ENCODE results near the gene PSMA6.
A peak's percentile ranks its signal among the peaks of the same experiment; 100 is the strongest.
"Not testable (repeated sequence)": the region's sequence is repeated elsewhere in the genome, so short reads cannot be mapped to it uniquely, and the experiment has no call there.

The PSMA6 gene

DNA sequence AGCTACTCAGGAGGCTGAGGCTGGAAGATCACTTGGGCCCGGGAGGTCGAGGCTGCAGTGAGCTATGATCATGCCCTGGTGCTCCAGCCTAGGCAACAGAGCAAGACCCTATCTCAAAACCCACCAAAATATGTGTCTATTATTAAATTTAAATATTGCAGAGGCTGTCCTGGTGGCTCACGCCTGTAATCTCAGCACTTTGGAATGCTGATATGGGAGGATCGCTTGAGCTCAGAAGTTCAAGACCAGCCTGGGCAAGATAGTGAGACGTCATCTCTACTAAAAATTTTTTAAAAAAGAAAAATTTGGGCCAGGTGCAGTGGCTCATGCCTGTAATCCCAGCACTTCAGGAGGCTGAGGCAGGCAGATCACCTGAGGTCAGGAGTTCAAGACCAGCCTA lies 13.9 kb downstream of the PSMA6 start:
- no peaks in the 10 kb centered on the region; the same call in 1 of the 2 replicates for H3K4me1 ChIP-seq
- in situ Hi-C loops (cut with MboI; ENCODE audit: low sequenced_read_pairs): no loop called here
- no peaks in the 10 kb centered on the region for H3K27me3 ChIP-seq (ENCODE audit: low read depth)
- no peaks in the 10 kb centered on the region for H3K9me3 ChIP-seq
- no peak overlapping the region for H3K4me3 ChIP-seq
- DNase-seq (ENCODE audit: low spot score in 2 of 2): no peak
- H3K36me3 ChIP-seq (replicated peaks): peaks cover 37% of the 10 kb centered on the region

DNA sequence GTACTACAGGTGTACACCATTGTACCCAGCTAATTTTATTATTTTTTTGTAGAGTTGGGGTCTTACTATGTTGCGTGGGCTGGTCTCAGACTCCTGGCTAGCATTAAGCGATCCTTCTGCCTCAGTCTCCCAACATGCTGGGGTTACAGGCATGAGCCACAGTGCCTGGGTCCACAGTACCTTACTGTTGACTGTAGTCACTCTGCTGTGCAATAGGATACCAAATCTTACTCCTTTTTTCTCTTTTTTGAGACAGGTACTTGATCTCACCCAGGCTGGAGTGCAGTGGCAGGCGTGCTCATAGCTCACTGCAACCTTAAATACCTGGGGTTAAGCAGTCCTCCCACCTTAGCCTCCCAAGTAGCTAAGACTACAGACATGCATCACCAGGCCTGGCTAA lies 25.6 kb downstream of the PSMA6 start:
- no peaks in the 10 kb centered on the region for H3K27me3 ChIP-seq (ENCODE audit: low read depth)
- in situ Hi-C loops (cut with MboI; ENCODE audit: low sequenced_read_pairs): no loop called here
- H3K4me3 ChIP-seq: no peak overlapping the region
- no peak for DNase-seq (ENCODE audit: low spot score in 2 of 2)
- H3K9me3 ChIP-seq: no peaks in the 10 kb centered on the region
- H3K36me3 ChIP-seq (replicated peaks): peaks cover 52% of the 10 kb centered on the region
- H3K4me1 ChIP-seq: no peaks in the 10 kb centered on the region

DNA sequence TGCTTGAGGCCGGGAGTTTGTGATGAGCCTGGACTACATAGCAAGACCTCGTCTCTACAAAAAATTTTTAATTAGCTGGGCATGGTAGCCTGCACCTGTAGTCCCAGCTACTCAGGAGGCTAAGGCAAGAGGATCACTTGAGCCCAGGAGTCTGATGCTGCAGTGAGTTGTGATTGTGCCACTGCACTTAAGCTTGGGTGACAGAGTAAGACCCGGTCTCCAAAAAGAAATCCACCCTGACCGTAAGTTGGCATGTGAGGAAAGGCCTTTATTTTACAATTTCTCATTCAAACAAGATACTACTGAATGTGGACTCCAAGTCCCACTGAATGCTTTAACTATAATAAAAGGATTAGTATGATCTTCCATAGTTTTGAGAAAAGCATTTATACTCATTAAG lies 27.3 kb downstream of the PSMA6 start:
- DNase-seq (ENCODE audit: low spot score in 2 of 2): no peak
- Histone ChIP-seq H3K36me3 (replicated peaks) (peaks cover 35% of the 10 kb centered on the region), H3K27me3 (ENCODE audit: low read depth) (no peaks in the 10 kb centered on the region), H3K4me3 (no peak overlapping the region), H3K4me1 (no peaks in the 10 kb centered on the region), H3K9me3 (no peaks in the 10 kb centered on the region)
- in situ Hi-C loops (cut with MboI; ENCODE audit: low sequenced_read_pairs): no loop called here

DNA sequence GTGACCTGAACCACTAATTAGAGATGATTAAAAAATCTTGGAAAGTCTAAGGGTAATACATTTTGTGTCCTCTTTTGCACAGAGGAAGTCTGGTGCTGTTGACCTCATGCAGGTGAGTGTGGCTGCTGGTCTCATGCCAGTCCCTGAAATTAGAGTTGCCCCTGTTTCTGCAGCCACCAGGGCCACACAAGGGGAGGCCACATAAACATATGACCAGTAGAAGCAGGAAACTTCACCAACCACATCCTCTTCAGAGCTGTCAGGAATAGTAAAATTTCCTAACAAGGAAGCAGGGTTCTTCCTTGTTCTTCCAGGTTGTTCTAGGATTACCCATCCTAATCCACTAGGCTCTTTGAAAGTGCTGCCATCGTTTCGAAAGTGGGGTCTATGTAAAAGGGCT lies 28.3 kb downstream of the PSMA6 start:
- no peak for DNase-seq (ENCODE audit: low spot score in 2 of 2)
- no peaks in the 10 kb centered on the region for H3K4me1 ChIP-seq
- H3K36me3 ChIP-seq (replicated peaks): peaks cover 26% of the 10 kb centered on the region
- H3K4me3 ChIP-seq: no peak overlapping the region
- no peaks in the 10 kb centered on the region for H3K9me3 ChIP-seq
- in situ Hi-C loops (cut with MboI; ENCODE audit: low sequenced_read_pairs): no loop called here
- H3K27me3 ChIP-seq (ENCODE audit: low read depth): no peaks in the 10 kb centered on the region

DNA sequence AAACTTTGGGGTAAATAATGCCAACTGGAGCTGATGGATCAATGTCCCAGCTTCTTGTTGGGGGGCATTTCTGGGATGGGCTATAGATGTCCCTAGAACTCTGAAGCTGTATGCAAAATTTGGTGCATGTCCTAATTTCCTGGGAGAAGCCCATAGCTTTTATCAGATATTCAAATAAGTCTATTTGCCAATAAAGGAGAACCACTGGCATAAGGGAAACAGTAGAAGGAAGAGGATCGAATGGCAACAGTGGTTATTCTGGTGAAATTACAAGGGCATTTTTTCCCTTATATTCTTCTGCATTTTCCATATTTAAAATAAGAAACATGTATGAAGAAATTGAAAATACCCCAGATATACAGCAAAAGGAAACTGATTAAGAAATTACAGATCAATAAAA lies 34.2 kb downstream of the PSMA6 start:
- H3K27me3 ChIP-seq (ENCODE audit: low read depth): no peaks in the 10 kb centered on the region
- no peak for DNase-seq (ENCODE audit: low spot score in 2 of 2)
- H3K36me3 ChIP-seq (replicated peaks): no peaks in the 10 kb centered on the region
- H3K4me3 ChIP-seq: no peak overlapping the region
- H3K4me1 ChIP-seq: no peaks in the 10 kb centered on the region
- H3K9me3 ChIP-seq: no peaks in the 10 kb centered on the region
- in situ Hi-C loops (cut with MboI; ENCODE audit: low sequenced_read_pairs): no loop called here

DNA sequence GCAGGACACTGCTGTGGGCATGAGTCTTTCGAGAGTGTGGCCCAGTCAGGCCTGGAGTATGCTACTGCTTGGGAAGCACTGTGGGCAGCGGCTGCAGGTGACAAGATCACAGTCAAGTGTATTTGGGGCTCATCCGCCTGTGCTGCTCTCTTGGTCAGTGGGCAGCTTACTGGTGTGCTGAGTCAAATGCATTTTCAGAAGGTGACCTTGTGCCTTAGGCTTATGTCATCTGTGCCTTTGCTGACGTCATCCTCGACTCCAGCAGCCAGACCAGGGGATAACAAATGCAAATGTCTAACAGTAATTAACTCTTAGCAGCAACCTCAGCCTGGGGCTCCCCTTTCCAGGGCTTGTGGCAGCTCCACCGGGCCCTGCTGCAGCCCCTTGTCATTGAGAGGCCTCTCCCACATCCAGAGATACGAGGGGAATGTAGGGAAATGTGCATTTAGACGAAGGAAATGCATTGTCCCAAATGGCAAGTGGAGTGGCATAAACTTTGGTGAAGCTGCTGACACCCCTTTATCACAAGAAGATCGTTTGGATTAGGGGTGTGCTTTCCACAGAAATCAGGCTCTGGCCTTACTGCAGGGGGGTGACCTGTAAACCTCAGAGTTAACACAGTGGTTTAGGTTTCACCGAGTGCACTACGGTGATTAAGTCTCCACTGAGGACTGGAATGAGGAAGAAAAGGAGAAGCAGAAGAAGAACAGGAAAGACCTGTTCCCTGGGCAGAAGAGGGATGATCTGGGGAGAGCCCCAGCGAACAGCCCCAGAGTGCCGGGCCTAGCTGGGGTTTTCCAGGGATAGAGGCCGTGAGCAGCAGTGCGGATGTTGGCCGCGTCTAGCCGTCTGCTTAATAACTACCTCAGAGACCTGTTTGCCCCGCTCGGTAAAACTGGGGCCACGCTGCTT lies 39.7 kb downstream of the PSMA6 start:
- H3K9me3 ChIP-seq: no peaks in the 10 kb centered on the region
- DNase-seq (ENCODE audit: low spot score in 2 of 2): no peak
- H3K4me3 ChIP-seq: no peak overlapping the region
- no peaks in the 10 kb centered on the region for H3K27me3 ChIP-seq (ENCODE audit: low read depth)
- in situ Hi-C loops (cut with MboI; ENCODE audit: low sequenced_read_pairs): no loop called here
- H3K4me1 ChIP-seq: peaks cover 15% of the 10 kb centered on the region
- no peaks in the 10 kb centered on the region for H3K36me3 ChIP-seq (replicated peaks)

DNA sequence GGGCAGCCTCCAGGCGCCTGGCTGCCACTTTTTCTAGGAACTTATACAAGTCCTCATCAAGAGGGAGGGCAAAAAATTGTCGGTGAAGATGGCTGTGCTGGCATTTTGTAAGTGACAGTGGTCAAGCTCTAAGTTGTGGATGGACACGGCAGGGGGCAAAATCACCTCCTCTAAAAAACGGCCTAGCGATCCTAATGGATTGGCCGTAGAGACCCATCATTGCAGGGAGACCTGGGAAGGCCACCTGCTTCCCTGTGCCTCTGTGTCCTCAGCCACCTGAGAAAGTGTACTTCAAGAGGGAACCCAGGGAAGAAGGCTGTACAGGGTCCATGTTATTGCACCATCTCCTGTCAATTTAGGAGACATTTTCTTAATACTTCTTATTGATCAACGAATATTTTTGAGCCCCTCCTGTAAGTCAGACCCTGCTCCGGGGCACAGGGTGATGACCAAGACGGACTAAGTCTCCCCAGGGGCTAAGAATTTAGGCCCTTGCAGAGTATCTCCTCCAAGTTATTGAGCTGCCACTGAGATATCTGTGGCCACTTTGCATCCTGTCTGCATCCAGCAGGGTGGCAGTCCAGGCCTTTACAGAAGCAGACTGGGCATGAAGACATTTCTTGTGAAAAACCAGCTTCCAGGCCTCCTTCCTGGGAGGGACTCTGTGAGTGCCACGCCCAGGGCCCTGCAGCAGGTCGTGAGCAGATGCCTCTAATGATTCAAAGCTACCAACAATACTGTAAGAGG lies 40.5 kb downstream of the PSMA6 start:
- Histone ChIP-seq H3K4me3 (no peak overlapping the region), H3K4me1 (peaks cover 15% of the 10 kb centered on the region), H3K9me3 (no peaks in the 10 kb centered on the region), H3K27me3 (ENCODE audit: low read depth) (no peaks in the 10 kb centered on the region), H3K36me3 (replicated peaks) (no peaks in the 10 kb centered on the region)
- in situ Hi-C loops (cut with MboI; ENCODE audit: low sequenced_read_pairs): no loop called here
- DNase-seq (ENCODE audit: low spot score in 2 of 2): peak in 1 of 2 experiments; percentile 71

DNA sequence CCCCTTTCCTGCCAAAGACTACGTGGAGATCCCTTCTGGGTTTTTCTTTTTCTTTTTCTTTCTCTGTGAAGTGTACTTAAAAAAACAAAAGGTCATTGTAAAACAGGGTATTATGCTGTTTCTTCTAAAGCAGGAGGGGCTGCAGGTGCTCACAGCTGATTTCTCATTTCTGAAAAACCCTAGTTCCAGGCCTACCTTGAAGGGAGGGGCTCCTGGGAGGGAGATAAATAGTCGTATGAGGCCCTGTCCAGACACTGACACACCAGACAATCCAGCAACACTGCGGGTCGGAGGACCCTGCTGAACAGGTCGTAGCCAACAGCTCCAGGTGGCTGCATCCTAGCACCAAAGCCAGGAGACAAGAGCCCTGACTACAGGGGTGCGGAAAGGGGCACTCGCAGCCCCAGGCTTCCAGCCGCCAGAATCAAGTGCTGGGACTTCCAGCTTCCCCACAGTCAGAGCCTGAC lies 41.1 kb downstream of the PSMA6 start:
- Histone ChIP-seq H3K27me3 (ENCODE audit: low read depth) (no peaks in the 10 kb centered on the region), H3K4me3 (no peak overlapping the region), H3K4me1 (peaks cover 15% of the 10 kb centered on the region), H3K36me3 (replicated peaks) (no peaks in the 10 kb centered on the region), H3K9me3 (no peaks in the 10 kb centered on the region)
- in situ Hi-C loops (cut with MboI; ENCODE audit: low sequenced_read_pairs): no loop called here
- DNase-seq (ENCODE audit: low spot score in 2 of 2): peak; percentile 28 to 59

DNA sequence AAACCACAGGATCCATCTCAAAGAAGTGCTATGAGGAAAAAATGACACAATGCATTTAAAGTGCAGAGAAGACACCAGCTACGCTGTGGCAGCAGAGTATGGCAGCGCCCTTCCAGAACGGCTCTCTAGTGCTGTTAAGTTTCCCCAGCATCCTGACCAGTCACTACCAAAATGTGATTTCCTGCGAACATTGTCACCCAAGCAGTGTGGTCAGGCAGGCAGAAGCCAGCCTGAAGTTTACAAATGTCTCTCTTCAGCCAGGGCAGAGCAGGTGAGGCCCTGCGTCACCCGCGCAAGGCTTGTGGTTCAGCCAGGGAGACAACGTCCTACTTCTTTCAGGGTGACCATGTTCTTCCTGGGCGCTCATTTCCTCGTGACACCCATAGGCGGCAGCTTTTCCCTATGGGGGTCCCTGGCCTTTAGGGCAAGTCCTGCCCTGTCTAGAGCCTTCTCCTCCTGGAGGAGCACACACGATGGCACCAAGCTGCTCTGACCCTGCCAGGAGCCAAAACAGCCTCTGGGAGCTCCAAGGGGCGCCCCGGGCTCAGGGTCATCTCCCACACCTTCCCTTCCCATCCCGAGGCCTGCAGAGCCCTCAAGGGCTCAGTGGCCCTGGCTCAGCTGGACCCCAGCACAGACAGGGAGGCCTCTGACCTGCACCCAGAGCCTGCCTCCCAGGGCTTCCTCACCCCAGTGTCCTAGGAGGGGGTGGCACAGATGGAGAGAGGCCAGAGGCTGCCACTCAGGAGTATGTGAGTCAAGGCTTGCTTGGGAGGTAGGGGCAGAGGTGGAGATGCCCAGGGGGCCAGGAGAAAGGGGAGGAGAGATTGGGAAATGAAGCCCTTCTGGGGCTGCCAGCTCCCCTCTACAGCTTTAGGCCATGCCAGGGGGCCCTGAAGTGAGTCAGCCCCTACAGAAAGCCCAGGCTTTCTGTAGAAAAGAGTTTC lies 41.9 kb downstream of the PSMA6 start:
- DNase-seq (ENCODE audit: low spot score in 2 of 2): no peak
- H3K4me3 ChIP-seq: no peak overlapping the region
- no peaks in the 10 kb centered on the region for H3K9me3 ChIP-seq
- no peaks in the 10 kb centered on the region for H3K27me3 ChIP-seq (ENCODE audit: low read depth)
- H3K4me1 ChIP-seq: peaks cover 15% of the 10 kb centered on the region
- H3K36me3 ChIP-seq (replicated peaks): no peaks in the 10 kb centered on the region
- in situ Hi-C loops (cut with MboI; ENCODE audit: low sequenced_read_pairs): no loop called here

DNA sequence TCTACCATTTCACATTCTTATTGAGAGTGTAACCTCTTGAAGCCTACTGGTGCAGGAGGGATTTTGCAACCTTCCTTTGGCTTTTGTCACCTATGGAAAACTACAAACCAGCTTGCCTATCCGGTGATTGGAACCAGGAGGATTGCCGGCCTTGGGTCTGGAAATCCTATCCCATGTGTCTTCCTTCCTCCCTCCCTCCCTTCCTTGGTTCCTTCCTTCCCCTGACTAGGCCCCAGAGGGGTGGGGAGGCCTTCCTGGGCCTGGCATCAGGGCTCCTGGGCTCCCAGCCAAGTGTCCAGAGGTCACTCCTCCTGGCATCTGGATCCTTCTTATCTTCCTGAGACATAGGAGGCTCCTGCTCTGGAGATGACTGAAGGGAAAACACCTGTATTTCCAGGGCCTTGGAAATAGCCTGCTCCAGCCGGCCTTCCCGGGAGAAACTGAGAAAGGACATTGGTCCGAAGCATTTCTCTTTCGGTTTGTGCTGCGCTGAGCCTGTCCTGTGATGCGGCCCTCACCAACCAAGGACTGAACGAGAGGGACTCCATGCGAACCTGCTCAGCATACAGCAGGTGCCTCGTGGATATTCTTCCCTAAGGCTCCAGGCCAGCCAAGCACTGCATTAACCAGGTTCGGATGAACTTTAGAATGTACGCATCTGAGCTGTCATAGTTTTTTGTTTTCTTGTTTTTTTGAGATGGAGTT lies 43.4 kb downstream of the PSMA6 start:
- Histone ChIP-seq H3K36me3 (replicated peaks) (no peaks in the 10 kb centered on the region), H3K4me3 (no peak overlapping the region), H3K9me3 (no peaks in the 10 kb centered on the region), H3K27me3 (ENCODE audit: low read depth) (no peaks in the 10 kb centered on the region), H3K4me1 (peaks cover 15% of the 10 kb centered on the region)
- no peak for DNase-seq (ENCODE audit: low spot score in 2 of 2)
- in situ Hi-C loops (cut with MboI; ENCODE audit: low sequenced_read_pairs): no loop called here

DNA sequence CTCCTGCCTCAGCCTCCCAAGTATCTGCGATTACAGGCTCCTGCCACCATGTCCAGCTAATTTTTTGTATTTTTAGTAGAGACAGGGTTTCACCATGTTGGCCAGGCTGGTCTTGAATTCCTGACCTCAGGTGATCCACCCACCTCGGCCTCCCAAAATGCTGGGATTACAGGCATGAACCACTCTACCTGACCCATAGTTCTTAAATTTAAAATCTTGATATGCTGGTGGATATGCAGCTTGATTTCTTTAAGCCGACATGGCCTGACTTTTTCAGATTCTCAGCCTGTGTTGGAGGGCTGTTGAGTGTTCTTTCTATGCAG lies 44.0 kb downstream of the PSMA6 start:
- H3K4me3 ChIP-seq; H3K9me3 ChIP-seq; H3K36me3 ChIP-seq (replicated peaks); H3K27me3 ChIP-seq (ENCODE audit: low read depth); in situ Hi-C loops (cut with MboI; ENCODE audit: low sequenced_read_pairs); DNase-seq (ENCODE audit: low spot score in 2 of 2): not testable (repeated sequence)
- H3K4me1 ChIP-seq: peaks cover 15% of the 10 kb centered on the region

DNA sequence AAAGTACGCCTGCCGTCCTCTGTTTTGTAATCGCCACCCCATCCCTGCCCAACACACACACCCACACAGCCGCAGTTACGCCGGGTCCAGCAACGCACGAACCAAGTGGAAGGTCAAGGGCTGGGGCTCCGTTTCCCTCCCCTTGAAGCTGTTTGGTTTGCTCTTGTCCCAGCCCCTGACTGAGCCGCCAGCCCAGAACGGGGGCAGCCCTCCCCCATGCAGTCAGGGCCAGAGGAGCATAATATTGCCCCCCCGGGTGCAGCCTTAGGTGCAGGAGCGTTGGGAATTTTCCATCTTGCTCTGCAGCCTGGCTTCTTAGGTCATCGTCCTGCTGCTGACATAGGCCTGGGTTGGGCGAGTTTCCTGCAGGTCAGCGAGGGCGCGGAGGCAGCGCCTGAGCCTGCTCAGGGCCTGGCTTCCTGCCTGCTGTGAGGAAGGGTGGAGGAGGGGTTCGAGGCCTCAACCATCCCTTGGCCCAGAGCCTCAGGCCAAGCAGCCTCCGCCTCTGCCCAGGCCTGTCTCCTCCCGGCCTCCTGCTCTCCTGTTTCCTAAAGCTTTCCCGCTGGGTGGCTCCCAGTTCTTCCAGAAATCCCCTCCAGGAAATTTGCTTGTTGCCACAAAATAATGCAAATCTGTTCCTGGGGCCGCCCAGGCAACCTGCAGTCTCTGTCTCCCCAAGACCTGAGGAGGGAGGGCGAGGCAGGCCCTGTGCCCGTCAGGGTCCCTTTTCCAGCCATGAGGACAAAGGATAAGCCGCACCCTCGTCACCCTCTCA lies 44.5 kb downstream of the PSMA6 start:
- Histone ChIP-seq H3K4me1 (peaks cover 18% of the 10 kb centered on the region), H3K4me3 (no peak overlapping the region)
- no peak for DNase-seq (ENCODE audit: low spot score in 2 of 2)

More for the DNA sequence above, 44.5 kb downstream of the PSMA6 start:
- Histone ChIP-seq H3K36me3 (replicated peaks) (no peaks in the 10 kb centered on the region), H3K27me3 (ENCODE audit: low read depth) (no peaks in the 10 kb centered on the region), H3K9me3 (no peaks in the 10 kb centered on the region)
- in situ Hi-C loops (cut with MboI; ENCODE audit: low sequenced_read_pairs): no loop called here
